K562 (cell line): ENCODE measurements around the gene UQCRC1. TPM values are rescaled to one million over a fixed set of nuclear protein-coding genes. Genes with fewer than 3 reads are reported as not detected.
A peak's percentile ranks its signal among the peaks of the same experiment; 100 is the strongest.

ENCODE experiments used
- ATAC-seq: fragments of 200-7000 bp; cut with Tn5 transposase; 3 replicates; pipeline ENCODE4 v1.9.1; 2020; ENCODE audit warnings: moderate library complexity
- BruUV-seq: library from RNA; stranded (reverse); fragments of 400-500 nt; replicated peaks from 2 replicates; lab custom pipeline; 2021; lab: Mats Ljungman, UMichigan
- CTCF ChIA-PET: fragments of 300-600 bp; formaldehyde crosslinking; extraction: SDS; loops from one replicate; lab custom pipeline; 2021; ENCODE audit warnings: low intra/inter-chr PET ratio; lab: Yijun Ruan, JAX
- POLR2A ChIA-PET: fragments of 300-600, 350-650 bp; sonication (Branson Sonifier 250); formaldehyde crosslinking; extraction: SDS; loops from one replicate; lab custom pipeline; 2021; ENCODE audit warnings: antibody characterized with exemption, inconsistent platforms; lab: Yijun Ruan, JAX
- DNase-seq, 4 experiments: peaks; one replicate each; pipeline versions ENCODE4 v3.0.0 to v3.0.0-alpha.2; 2011 to 2018; ENCODE audit warnings: low spot score in 3 of 4, mixed read lengths in 3 of 4; ENCODE audit errors: extremely low read depth in 1 of 4
- FAIRE-seq: peaks from 2 replicates; lab custom pipeline; 2011; peaks lifted over from hg19 to GRCh38; lab: Jason Lieb, UNC
- H2AFZ ChIP-seq: 2 replicates; pipeline ENCODE4 v1.6.0; 2011; ENCODE audit warnings: low read depth, low read length, control low read depth, inconsistent platforms
- H3K27ac ChIP-seq: fragments of 200-600 bp; 3 replicates; pipeline ENCODE4 v1.8.0; 2011; ENCODE audit warnings: low read depth, mild to moderate bottlenecking, control low read depth, inconsistent platforms, low read length, moderate library complexity, mixed read lengths; ENCODE audit errors: extremely low read depth
- H3K27me3 ChIP-seq, 2 experiments: fragments of 300-600 bp in 1 of 2; 2 replicates in 1 of 2; 3 replicates in 1 of 2; pipeline versions ENCODE4 v1.6.0 to v1.8.0; 2011; ENCODE audit warnings: inconsistent platforms in 2 of 2, low read length in 2 of 2, mild to moderate bottlenecking in 1 of 2, mixed read lengths in 1 of 2, moderate library complexity in 1 of 2; ENCODE audit not compliant: control insufficient read depth in 2 of 2, insufficient read depth in 2 of 2
- H3K36me3 ChIP-seq: fragments of 300-600 bp; 3 replicates; pipeline ENCODE4 v1.8.0; 2011; ENCODE audit warnings: mild to moderate bottlenecking, low read length, inconsistent platforms; ENCODE audit not compliant: control insufficient read depth, insufficient read depth
- H3K4me1 ChIP-seq, 2 experiments: fragments of 200-600 bp in 1 of 2; replicated peaks in 1 of 2; 2 replicates in 1 of 2; 3 replicates in 1 of 2; pipeline versions ENCODE4 v1.5.1 to v1.8.0; 2011; ENCODE audit warnings: inconsistent platforms in 2 of 2, low read length in 2 of 2, mild to moderate bottlenecking in 1 of 2, mixed read lengths in 1 of 2, moderate library complexity in 1 of 2; ENCODE audit not compliant: control insufficient read depth in 2 of 2, insufficient read depth in 2 of 2
- H3K4me2 ChIP-seq: 2 replicates; pipeline ENCODE4 v1.6.1; 2011; ENCODE audit warnings: low read length, control low read depth, inconsistent platforms, mixed read lengths; ENCODE audit not compliant: insufficient read depth
- H3K4me3 ChIP-seq: fragments of 200-600 bp; sonication (generic), shearing (Covaris generic); 2 replicates; pipeline ENCODE4 v1.5.1; 2016; ENCODE audit warnings: control low read depth, inconsistent platforms
- H3K79me2 ChIP-seq: fragments of 200-600 bp; 3 replicates; pipeline ENCODE4 v1.8.0; 2011; ENCODE audit warnings: low read length, inconsistent platforms; ENCODE audit not compliant: control insufficient read depth, insufficient read depth
- H3K9ac ChIP-seq, 2 experiments: 2 replicates each; pipeline versions ENCODE4 v1.6.0 to v1.6.1; 2011; ENCODE audit warnings: low read depth in 2 of 2, low read length in 2 of 2, control low read depth in 1 of 2, inconsistent platforms in 1 of 2, mild to moderate bottlenecking in 1 of 2, mixed read lengths in 1 of 2; ENCODE audit not compliant: insufficient read depth in 1 of 2
- H3K9me1 ChIP-seq: one replicate; pipeline ENCODE4 v1.6.0; 2011; ENCODE audit warnings: inconsistent platforms, mild to moderate bottlenecking, low read length, moderate library complexity; ENCODE audit not compliant: control insufficient read depth, insufficient read depth
- H3K9me3 ChIP-seq: replicated peaks from 2 replicates; pipeline ENCODE4 v1.5.1; 2011; ENCODE audit warnings: low read depth, low read length, inconsistent platforms; ENCODE audit not compliant: control insufficient read depth, insufficient read depth
- H4K20me1 ChIP-seq: replicated peaks from 2 replicates; pipeline ENCODE4 v1.6.1; 2011; ENCODE audit warnings: low read length, inconsistent platforms, mixed read lengths; ENCODE audit not compliant: control insufficient read depth, insufficient read depth
- ELK1 ChIP-seq: sonication (generic); formaldehyde crosslinking; IDR thresholded peaks from 2 replicates; pipeline ENCODE4 v1.8.1; 2022; ENCODE audit warnings: missing genetic modification reagents
- HDAC3 ChIP-seq: fragments of 450-650 bp; IDR thresholded peaks from 2 replicates; pipeline ENCODE4 v1.6.1; 2018; ENCODE audit warnings: borderline replicate concordance, mild to moderate bottlenecking, moderate library complexity; ENCODE audit not compliant: partially characterized antibody
- HNRNPH1 ChIP-seq: fragments of 200-400 bp; formaldehyde crosslinking; optimal IDR thresholded peaks from 2 replicates; pipeline ENCODE3; 2017; ENCODE audit warnings: low read depth, mild to moderate bottlenecking, low read length, moderate library complexity
- IRF2 ChIP-seq: sonication (generic); formaldehyde crosslinking; IDR thresholded peaks from 2 replicates; pipeline ENCODE4 v1.8.1; 2022; ENCODE audit warnings: mild to moderate bottlenecking, missing genetic modification reagents
- SAFB ChIP-seq: fragments of 200-400 bp; formaldehyde crosslinking; IDR thresholded peaks from 2 replicates; pipeline ENCODE4 v1.6.1; 2017; ENCODE audit warnings: low read depth, low read length, borderline replicate concordance
- TCF3 ChIP-seq: sonication (generic); formaldehyde crosslinking; IDR thresholded peaks from 2 replicates; pipeline ENCODE4 v1.4.0; 2020; ENCODE audit warnings: mild to moderate bottlenecking, missing genetic modification reagents
- ZNF324 ChIP-seq: fragments of 250-450 bp; sonication (Bioruptor Pico); IDR thresholded peaks from 2 replicates; pipeline ENCODE4 v1.4.0; 2020; ENCODE audit warnings: mild to moderate bottlenecking
- WGBS: fragments of 100-300 bp; shearing (Covaris generic); methylation state at CpG from one replicate; pipeline ENCODE4 v1.1.6; 2016; ENCODE audit warnings: low coverage, mixed read lengths; ENCODE audit not compliant: insufficient coverage; ENCODE audit errors: missing lambda C conversion rate; 5-methylcytosine and 5-hydroxymethylcytosine counted together
- in situ Hi-C: fragments of 300-500 bp; cut with MboI; formaldehyde crosslinking; loops from 4 replicates; pipeline ENCODE4 v1.15.0; 2018; ENCODE audit warnings: inconsistent platforms, mixed read lengths
- intact Hi-C: fragments of 100-400 bp; cut with micrococcal nuclease; formaldehyde crosslinking; loops from 2 replicates; pipeline ENCODE4 v1.14.2; 2022
- polyA plus RNA-seq, 8 experiments: library from polyadenylated mRNA; depleted of rRNA in 4 of 8; stranded (reverse) in 5 of 8; unstranded in 3 of 8; fragments of >200 nt; fragmentation: Nextera tagmentation in 2 of 8; fragmentation: Illumina TruSeq in 1 of 8; extraction: Ambion mirVana in 2 of 8; extraction: Trizol in 1 of 8; gene quantifications; 2 replicates each; pipeline versions ENCODE4 v1.2.1 to v1.2.3, GENCODE V29; 2011 to 2014; ENCODE audit warnings: inconsistent platforms in 1 of 8, missing spikeins in 1 of 8
- total RNA-seq, 7 experiments: library from RNA; depleted of rRNA in 6 of 7; stranded (reverse); fragments of >200 nt in 6 of 7; fragmentation: Illumina TruSeq in 2 of 7; extraction: Trizol in 2 of 7; gene quantifications; 2 replicates each; pipeline versions ENCODE4 v1.2.1 to v1.2.3, GENCODE V29; 2011 to 2021; ENCODE audit warnings: low replicate concordance in 1 of 7

The UQCRC1 gene
- total and polyA plus RNA-seq, 9 of the 15 experiments (the other 6 are each of a cell fraction or from before 2014, with no cell fraction given), result 125 to 424 (median 268) TPM

- H3K9me1 ChIP-seq, result no peaks in the 10 kb centered on the region
- TF ChIP-seq ELK1 (CRISPR knock-in tag) (no peak), HNRNPH1 (no peak), TCF3 (CRISPR knock-in tag) (no peak), SAFB (no peak), IRF2 (CRISPR knock-in tag) (no peak), ZNF324 (CRISPR knock-in tag) (no peak), HDAC3 (no peak)
- H3K27me3 ChIP-seq, result no peaks in the 10 kb centered on the region
- ATAC-seq (no peak), FAIRE-seq (no peak), DNase-seq (no peak)
- in situ Hi-C loops, result no loop called here
- no peak overlapping the region for H3K27ac ChIP-seq
- POLR2A ChIA-PET, result no interaction called here
- H3K9me3 ChIP-seq, result no peaks in the 10 kb centered on the region
- peak overlapping the region in 1 of 2 experiments; percentile 58; a peak in 2 of 4 replicates for H3K9ac ChIP-seq
- H3K4me3 ChIP-seq, result no peak overlapping the region
- 62% methylated on average over 24 of the region's 38 CpGs for WGBS
- no peaks in the 10 kb centered on the region for H4K20me1 ChIP-seq
- no peak overlapping the region for H3K4me2 ChIP-seq
- H3K36me3 ChIP-seq, result no peaks in the 10 kb centered on the region
- no peak overlapping the region for H2AFZ ChIP-seq
- intact Hi-C loops, result loop anchor here (5.0 kb wide), 1 partner anchor 83 kb away; the partner anchor contains the start of gene PFKFB4
- H3K79me2 ChIP-seq, result peaks cover 1% of the 10 kb centered on the region; the same call in 1 of the 3 replicates
- CTCF ChIA-PET, result no interaction called here
- peaks cover 6 to 32% of the 10 kb centered on the region in 2 experiments; a peak in 3 of 5 replicates for H3K4me1 ChIP-seq
- no TSS peak for BruUV-seq
Observed at GRCh38 chr3:48639944-48640606, 30.6 kb upstream of the UQCRC1 start.
